HG03442 (cell line): ENCODE results near the gene CCDC157.

Experiments used
- ATAC-seq: cut with Tn5 transposase; IDR thresholded peaks from one replicate; pipeline ENCODE4 v1.9.1; 2021; ENCODE audit warnings: mild to moderate bottlenecking, moderate library complexity; ENCODE audit not compliant: unreplicated experiment

Gene CCDC157

DNA sequence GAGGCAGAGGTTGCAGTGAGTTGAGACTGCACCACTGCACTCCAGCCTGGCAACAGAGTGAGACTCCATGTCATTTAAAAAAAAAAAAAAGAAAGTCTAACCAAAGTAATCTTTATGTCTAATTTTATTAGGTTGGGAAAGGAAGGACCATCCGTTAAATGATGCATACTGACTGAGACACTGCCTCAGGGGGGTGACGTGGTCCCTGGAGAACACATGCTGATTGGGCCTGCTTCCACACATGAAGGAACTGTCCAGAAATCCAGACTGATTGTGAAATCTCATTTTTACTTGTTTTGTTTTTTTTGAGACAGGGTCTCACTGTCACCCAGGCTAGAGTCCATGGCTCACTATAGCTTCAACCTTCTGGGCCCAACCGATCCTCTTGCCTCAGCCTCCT lies 5.6 kb upstream of the CCDC157 start:
- ATAC-seq, result no peak

DNA sequence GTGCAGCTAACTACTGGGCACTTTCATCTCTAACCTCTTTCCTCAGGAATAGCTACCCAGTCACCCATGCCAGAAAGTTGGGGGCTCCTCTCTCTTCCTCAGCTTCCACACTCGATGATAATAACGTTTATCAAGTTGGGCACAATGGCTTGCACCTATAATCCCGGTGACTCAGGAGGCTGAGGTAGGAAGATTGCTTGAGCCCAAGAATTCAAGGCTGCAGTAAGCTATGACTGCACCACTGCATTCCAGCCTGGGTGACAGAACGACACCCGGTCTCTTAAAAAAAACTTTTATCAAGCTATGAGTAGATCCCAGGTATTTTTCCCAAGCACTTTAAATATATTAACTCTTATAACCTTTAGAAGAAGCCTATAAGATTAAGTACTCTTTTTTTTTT lies 2.2 kb upstream of the CCDC157 start:
- no peak for ATAC-seq

DNA sequence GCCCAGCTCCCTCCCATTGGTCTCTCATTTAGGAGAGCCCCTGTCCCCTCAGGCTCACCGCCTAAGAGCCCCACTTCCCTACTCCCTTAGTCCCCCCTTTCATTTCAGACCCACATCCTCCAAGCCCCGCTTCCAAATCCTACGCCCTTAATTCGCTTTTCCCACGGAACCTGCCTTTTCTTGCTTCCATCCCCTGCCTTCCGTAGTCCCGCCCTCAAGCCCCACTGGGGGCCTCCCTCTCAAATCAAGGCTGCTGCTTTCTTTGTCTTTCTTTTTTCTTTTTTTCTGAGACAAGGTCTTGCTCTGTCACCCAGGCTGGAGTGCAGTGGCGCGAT lies 396 bp downstream of the CCDC157 start:
- ATAC-seq, result no peak

DNA sequence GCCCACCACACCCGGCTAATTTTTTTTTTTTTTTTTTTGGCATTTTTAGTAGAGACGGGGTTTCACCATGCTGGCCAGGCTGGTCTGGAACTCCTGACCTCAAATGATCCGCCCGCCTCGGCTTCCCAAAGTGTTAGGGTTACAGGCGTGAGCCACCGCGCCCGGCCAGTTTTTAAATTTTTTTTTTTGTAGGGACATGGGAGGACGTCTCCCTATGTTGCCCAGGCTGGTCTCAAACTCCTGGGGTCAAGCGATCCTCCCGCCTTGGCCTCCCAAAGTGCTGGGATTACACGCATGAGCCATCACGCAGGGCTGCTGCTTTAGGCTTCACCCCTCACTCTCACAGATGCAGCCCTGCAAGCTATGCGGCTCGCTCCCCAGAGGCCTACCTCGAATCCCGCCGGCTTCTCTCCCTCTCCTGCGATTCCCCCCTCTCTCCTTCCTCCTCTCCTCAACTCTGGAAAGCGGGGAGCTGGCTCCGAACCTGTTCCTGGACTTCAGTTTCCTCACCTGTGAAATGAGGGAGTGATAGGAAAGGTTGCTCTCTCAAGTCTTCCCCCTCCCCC lies 926 bp downstream of the CCDC157 start:
- no peak for ATAC-seq

DNA sequence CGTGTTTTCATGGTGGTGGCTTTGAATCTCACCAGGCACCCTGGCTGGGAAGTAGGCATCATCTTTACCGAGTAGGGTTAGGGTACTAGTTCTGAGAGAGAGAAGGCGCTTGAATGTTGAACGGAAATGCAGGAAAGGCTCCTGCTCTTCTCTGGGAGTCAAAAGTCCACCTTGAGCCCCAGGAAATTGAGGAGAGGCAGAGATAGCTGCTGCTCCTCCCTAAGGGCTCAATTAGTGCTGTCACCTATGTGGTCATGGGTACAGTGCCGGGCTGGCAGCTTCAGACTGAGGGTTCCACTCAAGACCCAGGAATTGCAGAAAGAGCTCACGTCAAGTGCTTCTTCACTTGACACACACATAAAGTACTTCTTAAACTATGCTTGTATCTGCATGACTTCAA lies 1.7 kb downstream of the CCDC157 start:
- no peak for ATAC-seq

DNA sequence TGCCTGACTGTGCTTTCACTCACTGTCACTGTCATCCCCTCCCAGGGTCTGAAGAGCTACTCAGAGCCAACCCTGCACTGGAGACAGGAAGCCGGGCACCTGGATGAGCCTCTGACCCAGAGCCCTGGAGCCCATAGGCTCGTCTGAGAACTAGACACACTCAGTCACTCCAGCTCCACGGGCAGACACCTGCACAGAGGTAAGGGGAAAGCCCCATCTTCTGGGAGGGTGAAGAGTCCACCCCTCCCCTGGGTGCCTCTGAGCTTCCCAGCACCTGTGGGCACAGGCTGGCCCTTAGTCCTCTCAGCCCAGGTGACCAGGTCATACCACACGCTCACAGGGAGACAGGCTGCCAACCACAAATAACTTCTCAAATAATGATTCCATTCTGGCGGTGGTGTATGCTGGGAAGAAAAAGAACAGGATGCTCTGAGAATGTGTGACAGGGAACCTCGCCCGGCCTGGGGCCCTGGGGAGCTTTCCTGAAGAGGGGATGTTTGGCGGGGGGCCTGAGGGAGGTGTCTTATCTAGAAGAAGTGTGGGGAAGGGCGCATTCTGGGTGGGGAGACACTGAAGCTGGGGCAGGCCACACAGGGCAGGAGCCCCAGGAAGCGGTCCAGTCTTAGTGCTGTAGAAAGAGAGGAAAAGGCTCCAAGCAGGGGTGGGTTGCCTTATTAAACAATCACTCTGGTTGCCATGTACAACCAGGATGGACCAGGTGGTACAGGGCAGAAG lies 5.3 kb downstream of the CCDC157 start:
- no peak for ATAC-seq

DNA sequence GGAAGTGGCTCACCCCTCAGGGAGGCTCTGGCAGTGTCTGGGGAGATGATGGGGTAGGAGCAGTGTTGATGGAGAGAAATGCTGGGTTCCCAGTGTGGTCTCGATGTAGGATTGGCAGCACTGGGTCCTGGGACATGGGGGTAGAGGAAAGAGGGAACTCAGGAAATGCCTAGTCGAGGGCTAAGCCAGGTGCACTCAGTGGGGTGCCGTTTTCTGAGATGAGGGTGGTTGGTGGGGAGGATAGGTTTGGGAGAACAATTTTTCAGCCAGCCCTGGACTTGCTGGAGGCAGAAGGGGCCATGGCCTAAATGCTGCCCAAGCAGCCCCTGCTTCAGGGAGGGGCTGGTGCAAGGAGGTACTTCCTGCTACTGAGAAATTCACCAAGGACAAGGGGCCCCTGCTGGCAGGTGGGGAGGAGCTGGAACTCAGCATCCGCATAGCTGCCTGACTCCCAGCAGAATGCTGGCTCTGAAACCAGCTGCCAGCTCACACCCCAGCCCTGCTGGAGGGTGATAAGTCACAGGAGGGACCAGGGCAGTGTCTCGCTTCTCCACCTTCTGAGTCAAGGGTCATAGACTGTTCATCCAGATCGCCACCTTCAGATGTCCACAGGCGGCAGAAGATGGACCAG lies 6.0 kb downstream of the CCDC157 start:
- ATAC-seq, result no peak

DNA sequence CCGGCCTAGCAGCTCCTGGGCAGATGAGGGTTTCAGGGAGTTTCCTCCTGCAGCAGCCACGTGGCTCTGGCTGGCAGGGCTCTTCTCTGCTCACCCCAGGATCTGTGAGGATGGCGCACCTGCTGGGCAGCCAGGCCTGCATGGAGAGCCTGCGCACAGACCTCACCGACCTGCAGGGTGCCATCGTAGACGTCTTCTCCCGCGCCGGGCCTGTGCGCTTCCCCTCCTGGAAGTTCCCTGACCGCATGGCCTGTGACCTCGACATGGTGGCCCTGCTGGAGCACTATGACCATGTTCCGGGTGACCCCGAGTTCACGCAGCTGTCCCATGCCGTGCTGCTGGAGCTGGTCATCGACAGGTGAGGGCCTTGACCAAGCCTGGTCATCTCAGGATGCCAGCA lies 9.1 kb downstream of the CCDC157 start:
- ATAC-seq, result no peak

DNA sequence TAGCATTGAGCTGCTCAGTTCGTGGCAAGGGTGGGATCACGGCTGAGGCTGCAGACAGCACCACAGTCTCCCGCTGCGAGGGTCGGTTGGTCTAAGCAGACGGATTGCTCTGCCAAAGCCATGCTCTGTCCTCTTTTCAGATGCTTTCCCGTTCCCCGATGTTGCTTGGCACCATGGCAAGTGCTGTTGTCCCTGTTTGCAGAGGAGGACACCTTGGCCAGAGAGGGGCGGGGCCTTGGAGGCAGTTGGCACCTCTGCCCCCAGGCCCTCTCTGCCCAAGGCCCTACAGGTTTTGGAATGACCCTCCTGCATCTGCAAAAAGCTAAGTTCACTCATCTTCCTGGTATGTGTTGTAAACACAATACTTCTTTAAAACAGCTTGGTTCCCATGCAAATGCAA lies 11.6 kb downstream of the CCDC157 start:
- ATAC-seq, result no peak

DNA sequence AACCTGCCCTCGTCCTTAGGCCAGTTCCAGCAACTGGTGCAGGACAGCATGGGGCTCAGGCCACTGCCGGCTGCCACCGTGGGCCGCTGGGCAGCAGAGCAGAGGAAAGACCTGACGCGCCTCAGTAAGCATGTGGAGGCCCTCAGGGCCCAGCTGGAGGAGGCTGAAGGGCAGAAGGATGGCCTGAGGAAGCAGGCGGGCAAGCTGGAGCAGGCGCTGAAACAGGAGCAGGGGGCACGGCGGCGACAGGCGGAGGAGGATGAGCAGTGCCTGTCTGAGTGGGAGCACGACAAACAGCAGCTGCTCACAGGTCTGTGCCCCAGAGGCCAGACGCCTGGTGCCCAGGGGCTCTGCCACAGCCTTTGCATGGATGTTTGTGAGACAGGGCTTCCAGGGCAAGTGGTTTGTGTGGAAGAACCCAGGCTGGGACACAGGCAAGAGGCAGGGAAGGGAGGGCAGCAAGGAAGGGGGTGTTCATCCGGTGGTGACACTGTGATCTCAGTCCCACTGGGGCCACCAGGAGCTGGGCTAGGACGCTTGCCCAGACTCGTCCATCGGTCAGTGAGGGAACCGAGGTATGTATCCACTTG lies 13.9 kb downstream of the CCDC157 start:
- ATAC-seq, result no peak

DNA sequence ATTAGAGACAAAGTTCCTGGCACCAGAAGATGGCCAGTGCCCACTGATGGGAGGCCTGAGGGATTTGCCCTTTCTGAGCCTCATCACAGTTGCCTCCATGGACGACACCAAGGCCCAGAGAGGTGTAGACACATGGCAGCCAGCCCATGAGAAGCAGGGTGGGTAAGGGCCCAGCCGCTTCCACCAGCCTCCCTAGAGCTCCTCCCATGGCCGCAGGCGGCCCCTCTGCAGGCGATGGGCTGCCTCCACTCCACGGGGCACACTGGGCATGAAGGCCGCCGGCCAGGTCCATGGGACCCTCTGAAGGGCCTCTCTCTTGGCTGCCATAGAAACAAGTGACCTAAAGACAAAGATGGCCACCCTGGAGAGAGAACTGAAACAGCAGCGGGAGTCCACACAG lies 14.5 kb downstream of the CCDC157 start:
- ATAC-seq, result no peak

DNA sequence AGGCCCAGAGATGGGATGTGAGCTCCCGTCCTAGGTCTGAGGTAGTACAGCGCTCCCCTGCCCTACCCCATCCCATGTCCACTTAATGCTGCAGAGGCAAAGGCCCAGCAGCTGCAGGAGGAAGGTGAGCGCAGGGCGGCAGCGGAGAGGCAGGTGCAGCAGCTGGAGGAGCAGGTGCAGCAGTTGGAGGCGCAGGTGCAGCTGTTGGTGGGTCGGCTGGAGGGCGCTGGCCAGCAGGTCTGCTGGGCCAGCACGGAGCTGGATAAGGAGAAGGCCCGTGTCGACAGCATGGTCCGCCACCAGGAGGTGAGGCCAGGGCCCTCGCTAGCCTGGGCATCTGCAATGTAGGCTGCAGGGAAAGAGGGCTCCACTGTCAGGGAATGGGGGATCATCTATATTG lies 15.2 kb downstream of the CCDC157 start:
- ATAC-seq, result no peak

DNA sequence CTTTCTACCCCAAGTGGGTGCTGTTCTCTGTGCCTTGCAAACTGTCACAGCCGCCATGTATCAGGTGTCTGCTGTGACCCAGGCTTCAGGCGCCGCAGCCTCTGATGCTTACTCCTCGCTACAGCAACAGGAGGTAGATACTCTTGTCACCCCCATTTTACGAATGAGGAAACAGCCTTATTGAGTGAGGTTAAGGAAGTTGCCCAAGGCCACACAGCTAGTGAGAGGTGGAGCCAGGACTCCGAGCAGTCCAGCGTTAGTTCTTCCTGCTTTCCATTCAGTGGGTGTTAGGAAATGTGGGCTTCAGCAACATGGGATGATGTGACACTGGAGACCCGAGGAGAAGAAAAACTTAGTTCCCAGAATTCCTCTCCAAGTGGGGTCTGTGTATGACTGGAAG lies 16.1 kb downstream of the CCDC157 start:
- no peak for ATAC-seq

DNA sequence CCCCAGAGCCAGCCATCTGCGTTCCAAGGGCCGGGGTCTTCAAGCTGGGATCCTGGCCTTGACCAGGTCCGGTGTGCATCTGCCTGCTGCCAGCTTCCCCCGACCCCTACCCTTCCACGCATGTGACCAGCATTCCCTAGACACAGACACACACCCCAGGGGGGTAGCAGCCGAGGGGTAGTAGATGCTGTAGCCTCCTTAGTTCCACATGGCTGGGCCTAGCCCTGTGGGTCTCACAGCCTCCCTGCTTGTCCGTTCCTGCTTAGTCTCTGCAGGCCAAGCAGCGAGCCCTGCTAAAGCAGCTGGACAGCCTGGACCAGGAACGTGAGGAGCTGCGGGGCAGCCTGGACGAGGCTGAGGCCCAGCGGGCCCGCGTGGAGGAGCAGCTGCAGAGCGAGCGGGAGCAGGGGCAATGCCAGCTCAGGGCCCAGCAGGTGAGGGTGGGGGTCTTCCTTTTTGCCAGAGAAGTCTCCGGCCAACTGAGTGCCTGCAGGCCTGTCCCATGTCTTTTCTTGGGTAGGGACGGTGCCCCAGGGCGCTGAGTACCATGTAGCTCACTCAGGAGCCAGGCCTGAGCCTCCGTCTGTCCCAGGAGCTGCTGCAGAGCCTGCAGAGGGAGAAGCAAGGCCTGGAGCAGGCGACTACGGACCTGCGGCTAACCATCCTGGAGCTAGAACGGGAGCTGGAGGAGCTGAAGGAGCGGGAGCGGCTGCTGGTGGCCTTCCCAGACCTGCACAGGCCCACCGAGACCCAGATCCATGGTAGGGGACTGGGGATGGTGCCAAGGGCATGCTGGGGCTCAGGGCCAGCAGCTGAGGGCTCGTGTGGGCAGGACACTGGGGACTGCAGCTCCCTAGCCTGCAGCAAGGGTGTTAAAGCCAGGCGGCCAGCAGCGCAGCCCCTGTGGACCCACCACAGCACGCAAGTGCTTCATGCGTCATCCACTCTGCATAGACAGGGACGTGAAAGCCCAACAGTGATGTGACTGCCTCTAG lies 16.8 kb downstream of the CCDC157 start:
- no peak for ATAC-seq

DNA sequence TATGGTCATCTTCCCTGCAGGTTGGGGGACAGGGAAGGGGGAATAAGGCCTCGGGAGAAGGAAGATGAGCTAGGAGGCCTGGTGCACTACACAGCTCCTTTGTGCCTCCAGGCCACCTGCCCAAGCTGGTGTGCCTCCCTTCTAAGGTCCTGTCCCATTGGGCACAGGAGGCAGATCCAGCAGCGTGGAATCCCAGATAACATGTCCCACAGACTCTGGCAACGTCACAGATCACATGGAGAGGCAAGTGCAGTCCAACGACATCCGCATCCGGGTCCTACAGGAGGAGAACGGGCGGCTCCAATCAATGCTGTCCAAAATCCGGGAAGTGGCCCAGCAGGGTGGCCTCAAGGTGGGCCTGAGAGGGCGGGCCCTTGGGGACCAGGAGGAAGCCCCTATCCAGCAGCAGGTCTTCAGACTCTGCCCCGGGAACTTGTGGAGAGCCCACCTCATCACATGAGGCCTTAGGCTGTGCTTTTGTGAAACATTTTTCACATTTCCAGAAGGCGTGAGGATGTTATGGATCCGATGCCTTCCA lies 18.6 kb downstream of the CCDC157 start:
- ATAC-seq, result no peak

DNA sequence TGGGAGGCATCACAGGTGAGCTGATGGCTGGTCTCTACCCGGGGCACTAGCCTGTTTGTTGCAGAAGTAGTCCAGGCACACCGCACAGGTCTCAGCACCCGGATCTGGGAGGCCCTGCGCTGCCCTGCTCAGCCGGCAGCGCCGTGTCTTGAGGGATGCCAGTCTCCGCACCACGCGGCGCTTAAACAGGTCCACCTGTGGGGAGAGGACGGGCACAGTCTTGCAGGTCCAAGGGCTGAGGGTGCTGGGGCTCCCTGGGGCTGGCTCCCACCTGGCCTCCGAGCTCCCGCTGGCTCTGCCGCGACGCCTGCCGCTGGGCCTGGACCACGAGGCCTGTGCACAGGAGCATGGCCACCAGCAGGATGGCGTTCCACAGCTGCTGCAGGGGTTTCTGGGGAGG lies 23.2 kb downstream of the CCDC157 start:
- no peak for ATAC-seq

DNA sequence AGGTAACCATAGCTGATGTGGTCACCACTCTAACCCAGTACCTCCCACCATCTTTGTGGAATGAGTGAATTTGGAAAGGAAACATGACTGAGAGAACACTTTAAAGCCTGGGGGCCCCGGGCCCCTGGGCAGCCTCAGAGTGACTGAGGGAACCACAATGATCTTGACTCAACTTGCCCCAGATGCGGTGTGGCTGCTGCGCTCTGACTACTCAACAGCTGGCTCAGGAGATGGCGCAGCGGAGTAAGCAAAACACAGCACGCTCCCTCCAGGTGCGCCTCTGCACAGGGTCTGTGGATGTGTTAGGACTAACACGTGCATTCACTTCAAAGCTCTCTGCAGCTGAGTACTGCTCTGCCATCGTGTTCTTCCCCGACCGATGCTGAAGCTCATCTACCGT lies 24.5 kb downstream of the CCDC157 start:
- ATAC-seq, result no peak

DNA sequence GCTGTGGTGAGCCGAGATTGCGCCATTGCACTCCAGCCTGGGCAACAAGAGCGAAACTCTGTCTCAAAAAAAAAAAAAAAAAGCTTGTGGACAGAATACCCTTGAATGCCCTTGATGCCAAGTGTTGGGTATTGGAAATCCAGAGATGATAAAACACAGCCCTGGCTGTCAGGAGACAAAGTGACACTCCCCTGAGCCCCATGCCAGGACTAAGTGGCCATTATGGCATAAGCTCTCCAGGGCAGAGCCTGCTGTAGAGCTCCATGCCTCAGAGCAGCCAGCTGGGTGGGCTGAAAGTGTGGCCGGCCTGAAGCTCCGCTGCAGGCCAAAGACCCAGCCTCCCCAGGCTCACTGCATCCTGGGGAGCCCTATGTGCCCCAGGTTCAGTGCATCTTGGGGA lies 25.5 kb downstream of the CCDC157 start:
- ATAC-seq, result no peak

DNA sequence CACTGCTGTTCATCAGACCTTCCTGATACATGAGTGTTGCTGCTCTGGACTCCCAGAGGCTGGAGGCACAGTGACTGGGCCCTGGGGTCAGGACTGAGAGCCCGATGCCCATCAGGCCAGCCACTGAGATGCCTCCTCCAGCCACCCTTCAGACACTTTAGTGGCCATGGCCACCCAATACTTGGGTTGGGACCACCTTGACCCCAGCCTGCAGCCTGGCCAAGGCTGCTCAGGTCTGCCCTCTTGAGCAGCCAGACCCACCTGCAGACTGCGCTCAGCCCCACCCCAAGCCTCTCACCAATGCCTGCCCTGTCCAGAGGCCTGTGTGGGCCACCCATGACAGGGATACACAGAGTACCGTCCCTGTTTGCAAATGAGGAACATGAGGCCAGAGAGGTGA lies 26.3 kb downstream of the CCDC157 start:
- no peak for ATAC-seq

DNA sequence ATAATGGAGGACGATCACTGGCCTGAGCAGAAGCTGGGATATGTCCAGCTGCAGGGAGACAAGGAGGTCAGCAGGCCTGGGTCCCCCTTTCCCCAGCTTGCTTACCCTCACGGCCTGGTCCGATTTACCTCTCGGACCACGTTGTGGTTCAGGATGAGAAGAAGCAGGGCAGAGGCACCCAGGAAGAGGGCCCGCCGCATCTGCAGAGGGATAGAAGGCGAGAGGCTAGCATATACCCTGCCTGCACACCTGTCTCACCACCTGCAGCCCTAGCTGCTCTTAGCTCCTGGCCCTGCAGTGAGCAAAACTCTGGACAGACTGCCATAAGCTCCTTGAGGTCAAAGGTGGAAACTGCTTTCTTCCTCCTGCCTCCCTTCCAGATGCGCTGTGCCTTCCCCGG lies 29.1 kb downstream of the CCDC157 start:
- ATAC-seq, result no peak

DNA sequence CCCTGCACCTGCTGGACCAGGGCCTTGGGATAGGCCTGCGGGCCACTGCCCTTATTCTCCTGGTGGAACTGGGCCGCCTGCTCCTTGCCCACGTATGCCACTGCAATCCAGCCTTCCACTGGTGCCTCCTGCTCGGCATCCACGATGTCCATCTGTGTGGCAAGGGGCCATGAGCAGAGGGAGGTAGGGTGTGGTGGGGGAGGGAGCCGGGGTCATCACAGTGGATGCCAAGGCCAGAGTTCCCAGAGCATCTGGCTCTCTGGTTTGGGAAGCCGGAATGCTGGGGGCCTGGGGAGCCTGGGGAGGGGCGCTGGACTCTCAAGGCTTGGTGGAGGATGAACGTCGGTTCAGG lies 29.8 kb downstream of the CCDC157 start:
- ATAC-seq, result no peak
